ENCODE results near the gene ENO3.

Gene ENO3

GRCh38 chr17:4942760-4943508 is 8.0 kb upstream of the ENO3 start:
- peaks cover 73% of the 10 kb centered on the region for H3K4me1 Mint-ChIP-seq
- H3K36me3 Mint-ChIP-seq (ENCODE audit: low read depth) = peaks cover 62% of the 10 kb centered on the region
- H3K27me3 Mint-ChIP-seq = peaks cover 2% of the 10 kb centered on the region
- no peaks in the 10 kb centered on the region for H3K9me3 Mint-ChIP-seq
- H3K4me3 Mint-ChIP-seq = peak overlapping the region; percentile 99
- DNase-seq = no peak
- H3K27ac Mint-ChIP-seq = peak overlapping the region; percentile 99
- no peak for ATAC-seq

- Mint-ChIP-seq H3K4me3 (peak overlapping the region; percentile 99), H3K36me3 (ENCODE audit: low read depth) (peaks cover 59% of the 10 kb centered on the region), H3K27me3 (peaks cover 3% of the 10 kb centered on the region), H3K27ac (peak overlapping the region; percentile 100), H3K4me1 (peaks cover 65% of the 10 kb centered on the region), H3K9me3 (no peaks in the 10 kb centered on the region)
- peak; percentile 56 for DNase-seq
- ATAC-seq = peak; percentile 23
Measured at GRCh38 chr17:4944163-4944553, 6.8 kb upstream of the ENO3 start.

GRCh38 chr17:4944554-4945175 is 6.3 kb upstream of the ENO3 start:
- no peaks in the 10 kb centered on the region for H3K9me3 Mint-ChIP-seq
- H3K4me1 Mint-ChIP-seq = peaks cover 63% of the 10 kb centered on the region
- DNase-seq = peak; percentile 52
- H3K27me3 Mint-ChIP-seq = peaks cover 3% of the 10 kb centered on the region
- H3K36me3 Mint-ChIP-seq (ENCODE audit: low read depth) = peaks cover 59% of the 10 kb centered on the region
- peak overlapping the region; percentile 99 for H3K4me3 Mint-ChIP-seq
- peak overlapping the region; percentile 100 for H3K27ac Mint-ChIP-seq
- ATAC-seq = no peak

- Mint-ChIP-seq H3K4me3 (peak overlapping the region; percentile 99), H3K36me3 (ENCODE audit: low read depth) (peaks cover 59% of the 10 kb centered on the region), H3K27me3 (peaks cover 1% of the 10 kb centered on the region), H3K9me3 (no peaks in the 10 kb centered on the region), H3K4me1 (peaks cover 64% of the 10 kb centered on the region), H3K27ac (peak overlapping the region; percentile 100)
- ATAC-seq (peak; percentile 59), DNase-seq (peak; percentile 88)
Measured at GRCh38 chr17:4945176-4945943, 5.6 kb upstream of the ENO3 start.

GRCh38 chr17:4945944-4946280 is 5.0 kb upstream of the ENO3 start:
- peak overlapping the region; percentile 99 for H3K4me3 Mint-ChIP-seq
- H3K27ac Mint-ChIP-seq = peak overlapping the region; percentile 100
- peaks cover 1% of the 10 kb centered on the region for H3K27me3 Mint-ChIP-seq
- peaks cover 59% of the 10 kb centered on the region for H3K36me3 Mint-ChIP-seq (ENCODE audit: low read depth)
- ATAC-seq (no peak), DNase-seq (no peak)
- H3K9me3 Mint-ChIP-seq = no peaks in the 10 kb centered on the region
- peaks cover 70% of the 10 kb centered on the region for H3K4me1 Mint-ChIP-seq

GRCh38 chr17:4946312-4946976 is 4.5 kb upstream of the ENO3 start:
- peaks cover 70% of the 10 kb centered on the region for H3K4me1 Mint-ChIP-seq
- no peak for DNase-seq
- H3K27me3 Mint-ChIP-seq = peaks cover 1% of the 10 kb centered on the region
- peaks cover 54% of the 10 kb centered on the region for H3K36me3 Mint-ChIP-seq (ENCODE audit: low read depth)
- peak overlapping the region; percentile 99 for H3K4me3 Mint-ChIP-seq
- ATAC-seq = no peak
- peak overlapping the region; percentile 100 for H3K27ac Mint-ChIP-seq
- H3K9me3 Mint-ChIP-seq = no peaks in the 10 kb centered on the region

GRCh38 chr17:4947010-4947410 is 3.9 kb upstream of the ENO3 start:
- Mint-ChIP-seq H3K27me3 (peaks cover 1% of the 10 kb centered on the region), H3K4me3 (peak overlapping the region; percentile 99), H3K27ac (peak overlapping the region; percentile 100), H3K36me3 (ENCODE audit: low read depth) (peaks cover 48% of the 10 kb centered on the region), H3K9me3 (no peaks in the 10 kb centered on the region), H3K4me1 (peaks cover 67% of the 10 kb centered on the region)
- DNase-seq (no peak), ATAC-seq (no peak)

GRCh38 chr17:4947411-4948165 is 3.3 kb upstream of the ENO3 start:
- peaks cover 43% of the 10 kb centered on the region for H3K36me3 Mint-ChIP-seq (ENCODE audit: low read depth)
- H3K27ac Mint-ChIP-seq = peak overlapping the region; percentile 100
- peaks cover 61% of the 10 kb centered on the region for H3K4me1 Mint-ChIP-seq
- peaks cover 1% of the 10 kb centered on the region for H3K27me3 Mint-ChIP-seq
- peak overlapping the region; percentile 99 for H3K4me3 Mint-ChIP-seq
- DNase-seq (peak; percentile 77), ATAC-seq (peak; percentile 3)
- no peaks in the 10 kb centered on the region for H3K9me3 Mint-ChIP-seq

- Mint-ChIP-seq H3K9me3 (no peaks in the 10 kb centered on the region), H3K27ac (peak within 1 kb of the TSS; percentile 100), H3K4me3 (peak within 1 kb of the TSS; percentile 99), H3K27me3 (peaks cover 1% of the 10 kb centered on the region), H3K4me1 (peaks cover 54% of the 10 kb centered on the region), H3K36me3 (ENCODE audit: low read depth) (peaks cover 36% of the 10 kb centered on the region)
- ATAC-seq = peak; percentile 12
- peak; percentile 90 for DNase-seq
Measured at GRCh38 chr17:4948166-4948930, 2.6 kb upstream of the ENO3 start, which contains the start of gene PFN1. TSS of gene PFN1 (minus strand) at chr17:4948530. CDS start at chr17:4948394, 136 bp downstream.

GRCh38 chr17:4948931-4949320 is 2.0 kb upstream of the ENO3 start:
- Mint-ChIP-seq H3K4me1 (peaks cover 48% of the 10 kb centered on the region), H3K9me3 (no peaks in the 10 kb centered on the region), H3K27me3 (peaks cover 1% of the 10 kb centered on the region), H3K4me3 (peak overlapping the region; percentile 99), H3K36me3 (ENCODE audit: low read depth) (peaks cover 36% of the 10 kb centered on the region), H3K27ac (peak overlapping the region; percentile 100)
- DNase-seq (peak; percentile 81), ATAC-seq (peak; percentile 34)

- Mint-ChIP-seq H3K4me3 (peak overlapping the region; percentile 99), H3K9me3 (no peaks in the 10 kb centered on the region), H3K36me3 (ENCODE audit: low read depth) (peaks cover 32% of the 10 kb centered on the region), H3K4me1 (peaks cover 42% of the 10 kb centered on the region), H3K27me3 (peaks cover 1% of the 10 kb centered on the region), H3K27ac (peak overlapping the region; percentile 92)
- ATAC-seq (peak; percentile 16), DNase-seq (peak; percentile 79)
Measured at GRCh38 chr17:4949321-4950074, 1.4 kb upstream of the ENO3 start.

- Mint-ChIP-seq H3K27ac (peak overlapping the region; percentile 92), H3K27me3 (peaks cover 1% of the 10 kb centered on the region), H3K9me3 (no peaks in the 10 kb centered on the region), H3K4me3 (peak overlapping the region; percentile 99), H3K36me3 (ENCODE audit: low read depth) (peaks cover 26% of the 10 kb centered on the region), H3K4me1 (peaks cover 35% of the 10 kb centered on the region)
- peak; percentile 48 for DNase-seq
- ATAC-seq = peak; percentile 11
Measured at GRCh38 chr17:4950075-4950745, 709 bp upstream of the ENO3 start.
